Breast epithelium (tissue), 4 donors: ENCODE data around the gene KLHL29. TPM values are rescaled to one million over a fixed set of nuclear protein-coding genes. Genes with fewer than 3 reads are reported as not detected.

Source experiments
- DNase-seq, 2 donors: peaks; one replicate each; pipeline ENCODE4 v3.0.0-alpha.2; 2019; ENCODE audit warnings: low spot score in 2 of 2
- H3K27ac ChIP-seq, 2 donors: fragments of 200-600 bp; sonication (generic) in 1 of 2; one replicate each; pipeline ENCODE4 v1.5.1; 2016 to 2019; ENCODE audit warnings: mild to moderate bottlenecking in 1 of 2
- H3K27me3 ChIP-seq, 2 donors: fragments of 200-600 bp; sonication (generic) in 1 of 2; one replicate each; pipeline versions ENCODE4 v1.5.1 to v1.6.0; 2017 to 2019; ENCODE audit warnings: control low read depth in 1 of 2, mild to moderate bottlenecking in 1 of 2
- H3K36me3 ChIP-seq: fragments of 200-600 bp; one replicate; pipeline ENCODE4 v1.5.1; 2019
- H3K4me1 ChIP-seq, 2 donors: fragments of 200-600 bp; sonication (generic); one replicate each; pipeline ENCODE4 v1.5.1; 2016 to 2019; ENCODE audit warnings: control low read depth in 1 of 2
- H3K4me3 ChIP-seq, 3 donors: fragments of 200-600 bp; sonication (generic); 1 replicate in 2 of 3; 2 replicates in 1 of 3; pipeline ENCODE4 v1.5.1; 2016 to 2019; ENCODE audit warnings: mild to moderate bottlenecking in 3 of 3, moderate library complexity in 2 of 3
- H3K9me3 ChIP-seq, 2 donors: fragments of 200-600 bp; sonication (generic) in 1 of 2; one replicate each; pipeline ENCODE4 v1.5.1; 2016 to 2019; ENCODE audit warnings: control low read depth in 1 of 2
- CTCF ChIP-seq, 3 donors: fragments of 450-650 bp; IDR thresholded peaks; one replicate each; pipeline ENCODE4 v1.5.1; 2016 to 2017; ENCODE audit warnings: antibody characterized with exemption in 3 of 3, mild to moderate bottlenecking in 3 of 3, moderate library complexity in 3 of 3
- POLR2A ChIP-seq: fragments of 450-650 bp; IDR thresholded peaks from one replicate; pipeline ENCODE4 v1.6.1; 2016; ENCODE audit warnings: antibody characterized with exemption, mild to moderate bottlenecking, moderate library complexity
- POLR2AphosphoS5 ChIP-seq, 3 donors: sonication (generic); formaldehyde crosslinking; IDR thresholded peaks; one replicate each; pipeline ENCODE4 v1.6.1; 2017; ENCODE audit warnings: antibody characterized with exemption in 3 of 3
- intact Hi-C: fragments of 100-400 bp; cut with DNase I; formaldehyde crosslinking; loops from one replicate; pipeline ENCODE4 v1.15.1; 2023; ENCODE audit warnings: low total_unique reads
- total RNA-seq, 3 donors: library from RNA; depleted of rRNA; stranded (reverse); fragments of >200 nt; gene quantifications; one replicate each; pipeline ENCODE4 v1.1.0, GENCODE V29; 2016

Gene KLHL29
- total RNA-seq, 3 donors from 2014 or later, result 4.5 to 20.9 (median 14.7) TPM

DNA sequence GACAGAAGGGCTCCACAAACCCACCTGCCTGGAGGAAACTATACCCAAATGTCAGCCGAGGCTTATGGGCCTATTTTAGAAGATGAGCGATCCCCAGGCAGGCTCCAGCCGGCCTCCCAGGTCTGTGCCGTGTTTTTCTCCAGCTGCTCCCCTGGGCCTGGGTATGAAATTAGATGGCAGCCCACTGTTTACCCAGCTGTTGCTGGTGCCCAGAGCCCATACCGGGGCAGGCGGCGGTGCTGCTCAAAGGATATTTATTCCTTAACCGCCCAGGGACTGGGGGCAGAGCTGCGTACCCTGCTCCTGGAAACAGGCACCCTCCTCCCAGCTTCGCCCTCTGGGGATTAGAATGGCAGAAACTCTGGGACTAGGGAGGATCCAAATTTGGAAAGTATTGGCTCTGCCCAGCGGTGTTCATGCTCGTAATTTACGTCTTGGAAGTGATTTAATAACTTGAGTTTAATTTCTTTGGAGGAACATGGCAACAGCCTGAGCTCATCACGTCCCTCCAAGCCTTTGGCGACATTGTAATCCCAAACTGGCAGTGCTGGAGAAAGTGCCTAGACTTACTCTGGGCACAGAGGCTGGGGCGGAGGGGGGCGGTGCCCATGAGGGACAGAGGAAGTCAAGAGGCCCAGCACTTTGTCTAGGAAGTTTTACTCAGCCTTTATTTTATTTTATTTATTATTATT, 199.2 kb downstream of the KLHL29 start:
- H3K4me1 ChIP-seq, result no peaks in the 10 kb centered on the region
- TF ChIP-seq POLR2A (no peak), POLR2AphosphoS5 (IDR thresholded peaks at IDR 0.05) (no peak), CTCF (IDR thresholded peaks at IDR 0.05) (no peak)
- DNase-seq, result no peak
- no peak overlapping the region for H3K27ac ChIP-seq
- intact Hi-C loops, result no loop called here
- no peak overlapping the region for H3K4me3 ChIP-seq
- no peaks in the 10 kb centered on the region for H3K9me3 ChIP-seq
- H3K27me3 ChIP-seq, result no peaks in the 10 kb centered on the region
- no peaks in the 10 kb centered on the region for H3K36me3 ChIP-seq

DNA sequence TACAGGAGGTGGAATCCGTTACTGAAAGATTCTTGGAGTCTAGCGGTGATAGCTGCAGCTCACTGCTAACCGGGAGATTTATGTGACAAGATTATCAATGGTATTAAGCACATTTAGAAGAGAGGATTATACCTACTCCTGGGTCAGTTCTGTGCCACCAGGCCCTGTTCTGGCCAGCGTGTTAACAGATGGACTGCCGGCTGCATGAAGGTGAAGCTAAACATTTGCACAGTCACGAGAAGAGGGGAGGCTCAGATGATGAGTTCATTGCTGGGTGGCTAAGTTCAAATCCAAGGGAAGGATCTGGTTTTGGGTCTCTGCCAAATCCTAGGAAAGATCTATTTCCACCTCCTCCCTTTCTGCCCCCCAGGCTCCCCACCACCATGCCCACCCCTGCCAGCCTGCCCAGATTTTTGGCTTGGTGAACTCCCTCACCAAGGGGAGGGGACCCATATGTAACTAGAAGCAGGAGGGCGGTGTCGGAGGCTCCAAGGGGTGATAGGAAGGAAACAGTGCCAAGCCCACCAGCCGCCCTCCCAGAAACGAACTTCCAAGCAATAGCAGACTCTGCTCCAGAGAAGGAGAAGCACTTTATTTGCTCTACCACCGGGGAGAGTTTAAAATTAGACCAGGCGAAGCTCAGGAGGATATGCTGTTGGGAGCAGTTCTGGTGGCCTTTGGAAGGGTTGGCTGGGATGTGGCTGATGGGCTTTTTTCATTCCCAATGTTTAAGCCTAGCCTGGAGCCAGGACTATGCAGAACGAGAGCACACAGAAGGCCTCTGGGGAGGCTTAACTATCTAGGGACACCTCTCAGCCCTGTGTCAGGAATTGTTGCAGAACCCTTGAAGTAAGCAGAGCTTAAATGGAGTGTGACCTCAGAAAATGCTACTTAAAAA, 200.5 kb downstream of the KLHL29 start:
- Histone ChIP-seq H3K9me3 (no peaks in the 10 kb centered on the region), H3K27me3 (no peaks in the 10 kb centered on the region), H3K4me3 (no peak overlapping the region), H3K4me1 (no peaks in the 10 kb centered on the region), H3K36me3 (no peaks in the 10 kb centered on the region), H3K27ac (no peak overlapping the region)
- intact Hi-C loops, result no loop called here
- DNase-seq, result no peak
- TF ChIP-seq POLR2A (no peak), POLR2AphosphoS5 (IDR thresholded peaks at IDR 0.05) (no peak), CTCF (IDR thresholded peaks at IDR 0.05) (no peak)

GRCh38 chr2:23586741-23587306, 201.8 kb downstream of the KLHL29 start:
- Histone ChIP-seq H3K27ac (no peak overlapping the region), H3K27me3 (no peaks in the 10 kb centered on the region), H3K36me3 (no peaks in the 10 kb centered on the region), H3K9me3 (no peaks in the 10 kb centered on the region), H3K4me1 (no peaks in the 10 kb centered on the region), H3K4me3 (no peak overlapping the region)
- TF ChIP-seq CTCF (IDR thresholded peaks at IDR 0.05) (no peak), POLR2A (no peak), POLR2AphosphoS5 (IDR thresholded peaks at IDR 0.05) (no peak)
- DNase-seq, result no peak
- intact Hi-C loops, result no loop called here

DNA sequence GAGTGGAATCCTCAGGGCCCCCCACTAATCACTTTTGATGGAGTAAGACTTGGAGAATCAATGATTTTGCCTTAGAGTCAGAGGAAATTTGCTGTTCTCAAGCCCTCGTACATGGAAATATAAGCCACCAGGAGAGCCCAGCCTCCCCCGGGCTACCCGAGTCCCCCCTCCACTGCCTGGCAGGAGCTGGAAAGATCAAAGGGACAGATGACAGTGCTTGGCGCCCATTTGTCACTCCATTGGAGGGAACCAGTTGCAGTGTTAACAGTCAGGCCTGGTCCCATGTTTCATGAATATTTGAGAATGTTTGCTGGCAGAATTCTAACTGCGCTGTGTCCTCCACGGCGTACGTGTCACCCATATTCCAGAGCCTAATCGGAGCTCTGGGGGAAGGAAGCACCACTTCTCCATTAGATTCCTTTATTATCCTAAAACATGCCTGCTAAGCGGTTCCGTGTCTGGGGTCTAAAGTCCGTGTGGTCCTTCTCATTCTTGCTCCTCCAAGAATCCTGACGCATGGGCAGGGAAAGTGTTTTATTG, 202.4 kb downstream of the KLHL29 start:
- H3K27me3 ChIP-seq, result no peaks in the 10 kb centered on the region
- no peaks in the 10 kb centered on the region for H3K9me3 ChIP-seq
- no peak overlapping the region for H3K4me3 ChIP-seq
- no peak for DNase-seq
- no peaks in the 10 kb centered on the region for H3K36me3 ChIP-seq
- peak overlapping the region in 1 of 2 donors; percentile 12 for H3K27ac ChIP-seq
- TF ChIP-seq CTCF (IDR thresholded peaks at IDR 0.05) (no peak), POLR2A (no peak), POLR2AphosphoS5 (IDR thresholded peaks at IDR 0.05) (no peak)
- intact Hi-C loops, result no loop called here
- H3K4me1 ChIP-seq, result no peaks in the 10 kb centered on the region
